ENCODE results near the gene ERGIC3. TPM values are rescaled to one million over a fixed set of nuclear protein-coding genes. Genes with fewer than 3 reads are reported as not detected.

The ERGIC3 gene
- total and polyA plus RNA-seq, 2 experiments from 2014 or later = 262 to 477 TPM

- WGBS, 2 experiments (ENCODE audit: low coverage in 1 of 2, low lambda C conversion rate in 2 of 2, missing lambda C conversion rate in 2 of 2) = 53 to 63% methylated on average over 7 of the region's 7 CpGs
- TF ChIP-seq EZH2phosphoT487 (IDR thresholded peaks at IDR 0.05; ENCODE audit: insufficient read depth, low read depth) = no peak
- no peak for TF ChIP-seq EZH2 (IDR thresholded peaks at IDR 0.05; ENCODE audit: insufficient read depth, poor library complexity, severe bottlenecking)
Observed at GRCh38 chr20:35582131-35582530, 40.3 kb downstream of the ERGIC3 start.

GRCh38 chr20:35582741-35583404 is 41.0 kb downstream of the ERGIC3 start:
- H3K79me2 ChIP-seq (ENCODE audit: insufficient read depth) = no peaks in the 10 kb centered on the region
- no peak overlapping the region for H2AFZ ChIP-seq
- no peaks in the 10 kb centered on the region for H4K20me1 ChIP-seq (ENCODE audit: insufficient read depth)
- no peak overlapping the region for H3K4me2 ChIP-seq (ENCODE audit: unreplicated experiment)
- no peaks in the 10 kb centered on the region for H3K9me2 ChIP-seq (ENCODE audit: insufficient read depth)
- H3K4me3 ChIP-seq = no peak overlapping the region
- H3K27ac ChIP-seq = no peak overlapping the region
- WGBS, 2 experiments (ENCODE audit: low coverage in 1 of 2, low lambda C conversion rate in 2 of 2, missing lambda C conversion rate in 2 of 2) = 77 to 86% methylated on average over 12 of the region's 12 CpGs
- no peaks in the 10 kb centered on the region for H3K4me1 ChIP-seq (ENCODE audit: insufficient read depth)
- no peaks in the 10 kb centered on the region for H3K9me3 ChIP-seq (ENCODE audit: low read depth)
- no peaks in the 10 kb centered on the region for H3F3A ChIP-seq (ENCODE audit: insufficient read depth)
- no peak overlapping the region for H3K9ac ChIP-seq
- no peaks in the 10 kb centered on the region for H3K27me3 ChIP-seq (replicated peaks; ENCODE audit: insufficient read depth)
- no peaks in the 10 kb centered on the region for H3K36me3 ChIP-seq (ENCODE audit: low read depth)
- in situ Hi-C loops (cut with MboI) = no loop called here
- no peak for TF ChIP-seq EZH2 (IDR thresholded peaks at IDR 0.05; ENCODE audit: insufficient read depth, poor library complexity, severe bottlenecking)
- TF ChIP-seq EZH2phosphoT487 (IDR thresholded peaks at IDR 0.05; ENCODE audit: insufficient read depth, low read depth) = no peak
- no peak for DNase-seq

More at GRCh38 chr20:35582131-35582530, 40.3 kb downstream of the ERGIC3 start:
- Histone ChIP-seq H2AFZ (no peak overlapping the region), H3K9ac (no peak overlapping the region), H3K27me3 (replicated peaks; ENCODE audit: insufficient read depth) (no peaks in the 10 kb centered on the region), H3K4me1 (ENCODE audit: insufficient read depth) (no peaks in the 10 kb centered on the region), H3K27ac (no peak overlapping the region), H4K20me1 (ENCODE audit: insufficient read depth) (no peaks in the 10 kb centered on the region), H3K9me2 (ENCODE audit: insufficient read depth) (no peaks in the 10 kb centered on the region), H3K79me2 (ENCODE audit: insufficient read depth) (no peaks in the 10 kb centered on the region), H3K4me3 (no peak overlapping the region), H3K4me2 (ENCODE audit: unreplicated experiment) (no peak overlapping the region), H3F3A (ENCODE audit: insufficient read depth) (no peaks in the 10 kb centered on the region), H3K9me3 (ENCODE audit: low read depth) (no peaks in the 10 kb centered on the region), H3K36me3 (ENCODE audit: low read depth) (no peaks in the 10 kb centered on the region)
- DNase-seq = no peak
- in situ Hi-C loops (cut with MboI) = no loop called here

DNA sequence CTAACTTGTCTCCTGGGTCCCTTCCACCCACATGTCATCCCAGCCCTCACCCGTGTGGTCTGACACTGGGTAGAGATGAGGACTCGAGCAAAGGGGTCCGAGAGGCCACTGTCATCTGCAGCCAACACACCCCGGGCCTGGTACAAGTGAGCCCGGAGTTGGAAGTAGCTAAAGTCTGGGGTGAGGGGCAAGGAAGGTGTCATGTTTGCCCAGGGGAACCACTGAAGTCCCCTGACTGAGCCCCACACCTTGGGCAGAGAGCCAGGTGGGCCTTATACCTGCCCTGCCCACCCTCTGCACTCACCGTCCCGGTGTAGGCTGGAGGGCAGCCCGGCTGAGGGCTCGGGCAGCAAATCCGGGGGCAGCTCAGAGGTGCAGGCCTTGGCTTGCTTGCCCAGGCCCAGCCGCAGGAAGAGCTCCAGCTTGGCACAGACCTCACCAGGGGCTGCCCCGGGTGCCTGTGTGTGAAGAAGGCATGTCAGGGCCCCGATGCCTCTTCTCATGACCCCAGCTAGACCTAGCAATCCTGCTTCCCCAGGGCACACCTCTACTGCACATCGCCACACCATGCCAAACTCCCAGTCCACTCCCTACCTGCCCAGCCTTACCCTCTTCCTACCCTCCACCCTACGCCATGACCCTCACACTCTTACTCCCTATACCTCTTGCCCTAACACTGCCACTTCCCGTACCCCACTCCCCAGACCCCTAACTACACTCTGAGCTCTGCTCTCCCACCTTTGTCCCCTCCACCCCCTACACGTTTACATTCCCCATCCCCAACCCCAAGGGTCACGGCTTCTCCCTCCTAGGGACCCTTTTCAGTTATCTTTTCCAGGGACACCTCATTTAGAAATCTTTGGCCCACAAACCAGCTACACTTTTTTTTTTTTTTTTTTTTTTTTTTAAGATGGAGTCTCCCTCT is 42.0 kb downstream of the ERGIC3 start:
- no peak overlapping the region for H3K4me3 ChIP-seq
- 79 to 80% methylated on average over 15 to 18 of the region's 18 CpGs for WGBS, 2 experiments (ENCODE audit: low coverage in 1 of 2, low lambda C conversion rate in 2 of 2, missing lambda C conversion rate in 2 of 2)
- no peak overlapping the region for H2AFZ ChIP-seq
- H3K27ac ChIP-seq = no peak overlapping the region
- no peaks in the 10 kb centered on the region for H4K20me1 ChIP-seq (ENCODE audit: insufficient read depth)
- H3K9ac ChIP-seq = no peak overlapping the region
- H3K27me3 ChIP-seq (replicated peaks; ENCODE audit: insufficient read depth) = no peaks in the 10 kb centered on the region
- H3K9me2 ChIP-seq (ENCODE audit: insufficient read depth) = no peaks in the 10 kb centered on the region
- H3K9me3 ChIP-seq (ENCODE audit: low read depth) = no peaks in the 10 kb centered on the region
- TF ChIP-seq EZH2 (IDR thresholded peaks at IDR 0.05; ENCODE audit: insufficient read depth, poor library complexity, severe bottlenecking) (no peak), EZH2phosphoT487 (IDR thresholded peaks at IDR 0.05; ENCODE audit: insufficient read depth, low read depth) (no peak)
- H3F3A ChIP-seq (ENCODE audit: insufficient read depth) = no peaks in the 10 kb centered on the region
- H3K4me1 ChIP-seq (ENCODE audit: insufficient read depth) = no peaks in the 10 kb centered on the region
- H3K79me2 ChIP-seq (ENCODE audit: insufficient read depth) = no peaks in the 10 kb centered on the region
- no peak for DNase-seq
- no peaks in the 10 kb centered on the region for H3K36me3 ChIP-seq (ENCODE audit: low read depth)
- in situ Hi-C loops (cut with MboI) = no loop called here
- no peak overlapping the region for H3K4me2 ChIP-seq (ENCODE audit: unreplicated experiment)

- H3K36me3 ChIP-seq (ENCODE audit: low read depth) = no peaks in the 10 kb centered on the region
- no peaks in the 10 kb centered on the region for H4K20me1 ChIP-seq (ENCODE audit: insufficient read depth)
- in situ Hi-C loops (cut with MboI) = no loop called here
- H2AFZ ChIP-seq = no peak overlapping the region
- no peaks in the 10 kb centered on the region for H3K9me3 ChIP-seq (ENCODE audit: low read depth)
- DNase-seq = no peak
- no peaks in the 10 kb centered on the region for H3K9me2 ChIP-seq (ENCODE audit: insufficient read depth)
- H3K4me3 ChIP-seq = no peak overlapping the region
- no peaks in the 10 kb centered on the region for H3F3A ChIP-seq (ENCODE audit: insufficient read depth)
- no peaks in the 10 kb centered on the region for H3K79me2 ChIP-seq (ENCODE audit: insufficient read depth)
- TF ChIP-seq EZH2phosphoT487 (IDR thresholded peaks at IDR 0.05; ENCODE audit: insufficient read depth, low read depth) (no peak), EZH2 (IDR thresholded peaks at IDR 0.05; ENCODE audit: insufficient read depth, poor library complexity, severe bottlenecking) (no peak)
- H3K4me2 ChIP-seq (ENCODE audit: unreplicated experiment) = no peak overlapping the region
- H3K27ac ChIP-seq = no peak overlapping the region
- WGBS, 2 experiments (ENCODE audit: low coverage in 1 of 2, low lambda C conversion rate in 2 of 2, missing lambda C conversion rate in 2 of 2) = 86 to 90% methylated on average over 6 of the region's 6 CpGs
- H3K4me1 ChIP-seq (ENCODE audit: insufficient read depth) = no peaks in the 10 kb centered on the region
- H3K27me3 ChIP-seq (replicated peaks; ENCODE audit: insufficient read depth) = no peaks in the 10 kb centered on the region
- H3K9ac ChIP-seq = no peak overlapping the region
Observed at GRCh38 chr20:35586751-35587425, 45.0 kb downstream of the ERGIC3 start.
